ENCODE results near the gene PIGN. TPM values are rescaled to one million over a fixed set of nuclear protein-coding genes. Genes with fewer than 3 reads are reported as not detected.

The PIGN gene
- total RNA-seq, 1 donor: 57.0 TPM

DNA sequence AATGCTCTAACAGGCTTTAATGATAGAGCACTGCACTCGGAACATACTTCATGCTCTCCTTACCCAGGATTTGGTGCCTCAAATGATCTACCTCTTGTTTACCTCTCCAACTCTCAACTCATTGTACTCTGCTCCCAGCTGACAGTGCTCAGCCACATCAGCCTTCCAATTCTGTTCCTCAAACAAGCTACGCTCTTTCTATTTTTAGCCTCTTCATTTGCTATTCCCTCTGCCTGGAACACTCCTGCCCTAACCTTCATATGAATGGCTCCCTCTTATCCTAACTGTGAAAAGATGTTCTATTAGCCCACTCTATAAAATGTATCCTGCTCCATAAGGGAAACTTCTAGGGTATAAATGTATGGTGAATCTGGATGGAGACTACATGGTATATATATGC, 42.5 kb downstream of the PIGN start:
- no peak for DNase-seq (ENCODE audit: low read depth)
- TF ChIP-seq, protein P1, sequence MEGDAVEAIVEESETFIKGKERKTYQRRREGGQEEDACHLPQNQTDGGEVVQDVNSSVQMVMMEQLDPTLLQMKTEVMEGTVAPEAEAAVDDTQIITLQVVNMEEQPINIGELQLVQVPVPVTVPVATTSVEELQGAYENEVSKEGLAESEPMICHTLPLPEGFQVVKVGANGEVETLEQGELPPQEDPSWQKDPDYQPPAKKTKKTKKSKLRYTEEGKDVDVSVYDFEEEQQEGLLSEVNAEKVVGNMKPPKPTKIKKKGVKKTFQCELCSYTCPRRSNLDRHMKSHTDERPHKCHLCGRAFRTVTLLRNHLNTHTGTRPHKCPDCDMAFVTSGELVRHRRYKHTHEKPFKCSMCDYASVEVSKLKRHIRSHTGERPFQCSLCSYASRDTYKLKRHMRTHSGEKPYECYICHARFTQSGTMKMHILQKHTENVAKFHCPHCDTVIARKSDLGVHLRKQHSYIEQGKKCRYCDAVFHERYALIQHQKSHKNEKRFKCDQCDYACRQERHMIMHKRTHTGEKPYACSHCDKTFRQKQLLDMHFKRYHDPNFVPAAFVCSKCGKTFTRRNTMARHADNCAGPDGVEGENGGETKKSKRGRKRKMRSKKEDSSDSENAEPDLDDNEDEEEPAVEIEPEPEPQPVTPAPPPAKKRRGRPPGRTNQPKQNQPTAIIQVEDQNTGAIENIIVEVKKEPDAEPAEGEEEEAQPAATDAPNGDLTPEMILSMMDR (IDR thresholded peaks at IDR 0.05; ENCODE audit: insufficient read depth, low read depth, low read length): no peak
- no peak overlapping the region for H3K4me3 ChIP-seq (ENCODE audit: low read depth, low read length)

DNA sequence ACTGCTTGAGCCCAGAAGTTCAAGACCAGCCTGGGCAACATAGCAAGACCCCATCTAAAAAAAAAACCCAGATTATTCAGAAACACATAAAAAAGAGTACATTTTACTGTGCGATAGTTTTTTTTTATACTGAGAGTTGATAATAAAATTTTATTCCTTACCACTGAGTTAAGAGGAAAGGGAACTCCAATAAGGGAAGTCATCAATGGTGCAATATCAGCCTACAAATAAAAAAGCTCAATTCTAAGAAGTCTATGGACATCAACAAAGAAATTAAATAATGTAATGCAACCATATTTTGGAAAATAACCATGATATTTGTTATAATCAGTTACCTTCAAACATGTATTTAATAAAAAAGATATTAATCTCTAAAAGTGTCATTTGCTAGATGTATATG, 46.6 kb downstream of the PIGN start:
- no peak overlapping the region for H3K4me3 ChIP-seq (ENCODE audit: low read depth, low read length)
- TF ChIP-seq, protein P1 (IDR thresholded peaks at IDR 0.05; ENCODE audit: insufficient read depth, low read depth, low read length): no peak
- DNase-seq (ENCODE audit: low read depth): no peak

DNA sequence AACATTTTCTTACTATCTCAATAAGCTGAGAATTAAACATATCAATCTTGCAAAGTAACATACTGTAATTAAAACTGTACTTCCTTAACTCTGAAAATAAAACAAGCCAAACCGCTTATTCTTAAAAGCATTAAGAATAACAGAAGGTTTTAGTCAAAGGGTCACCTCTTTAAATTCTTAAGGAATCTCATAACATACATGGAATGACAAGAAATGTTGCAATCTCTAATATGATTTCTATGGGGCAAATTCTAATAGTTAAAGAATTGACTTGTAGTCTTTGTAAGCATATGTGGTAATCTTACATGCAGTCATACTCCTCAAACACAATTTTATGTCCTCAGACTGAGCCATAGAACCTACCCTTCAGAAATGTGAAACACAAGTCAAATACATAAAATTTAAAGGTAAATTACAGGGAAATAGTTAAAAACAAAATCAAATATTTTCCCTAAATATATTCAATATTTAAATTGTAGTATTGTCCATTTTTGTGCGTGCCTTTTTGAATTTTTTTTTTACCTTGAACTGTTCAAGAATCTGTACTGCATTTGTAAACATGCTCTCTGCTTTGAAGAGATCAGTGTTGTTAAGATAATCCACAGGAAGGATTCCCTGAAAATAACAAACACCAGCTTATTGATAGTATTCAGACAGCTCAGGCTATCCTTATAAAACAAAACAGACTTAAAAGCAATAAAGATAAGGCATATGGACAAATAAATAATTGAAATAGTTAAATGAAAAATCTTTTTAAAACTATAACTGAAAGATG, 48.2 kb downstream of the PIGN start:
- no peak overlapping the region for H3K4me3 ChIP-seq (ENCODE audit: low read depth, low read length)
- DNase-seq (ENCODE audit: low read depth): peak; percentile 18
- TF ChIP-seq, protein P1 (IDR thresholded peaks at IDR 0.05; ENCODE audit: insufficient read depth, low read depth, low read length): no peak

DNA sequence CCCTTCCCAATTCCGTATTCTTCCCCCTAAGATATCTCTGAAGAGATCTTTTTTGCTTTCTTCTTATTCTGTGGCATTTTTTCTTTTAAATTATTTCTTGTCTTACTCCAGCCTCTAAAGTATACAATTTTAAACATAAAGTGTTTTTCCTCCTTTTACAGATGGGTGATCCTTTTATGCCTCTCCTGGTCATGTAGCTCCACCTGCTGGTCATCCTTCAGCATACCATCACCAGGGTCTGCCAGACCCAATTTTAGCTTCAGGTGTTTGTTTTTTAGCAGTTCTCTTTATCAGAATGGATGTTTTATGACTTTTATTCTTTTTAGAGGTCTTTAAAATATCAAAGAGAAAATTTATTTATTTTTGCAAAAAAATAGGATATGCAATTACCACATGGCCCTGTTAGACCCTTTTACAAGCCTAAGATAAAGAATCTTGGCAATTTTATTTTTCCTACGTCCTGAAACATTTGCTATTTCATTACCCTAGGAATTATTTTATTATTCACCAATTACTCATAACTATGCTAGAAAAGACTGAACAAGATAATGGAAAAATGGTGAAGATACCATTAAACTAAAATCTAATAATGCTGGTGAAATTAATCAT, 55.5 kb downstream of the PIGN start:
- peak; percentile 75 for DNase-seq (ENCODE audit: low read depth)
- TF ChIP-seq, protein P1 (IDR thresholded peaks at IDR 0.05; ENCODE audit: insufficient read depth, low read depth, low read length): peak; percentile 93
- H3K4me3 ChIP-seq (ENCODE audit: low read depth, low read length): no peak overlapping the region

DNA sequence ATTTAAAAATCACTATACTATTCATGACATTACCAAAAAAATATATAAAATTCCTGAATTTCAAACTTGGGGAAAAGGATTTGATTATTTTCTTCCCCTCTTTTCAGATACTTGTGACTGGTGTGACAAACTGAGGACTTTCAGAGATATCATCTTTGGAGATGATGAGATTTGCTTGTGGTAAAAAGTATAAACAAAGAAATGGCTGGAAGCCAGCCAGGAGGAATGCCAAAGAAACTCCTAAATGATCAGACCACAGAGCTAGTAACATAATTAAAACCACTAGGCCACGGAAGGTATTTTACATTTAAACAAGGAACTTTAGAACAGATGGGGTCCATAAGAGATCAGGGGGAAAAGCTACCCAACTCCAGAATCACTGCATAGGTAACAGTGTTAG, 58.7 kb downstream of the PIGN start:
- no peak overlapping the region for H3K4me3 ChIP-seq (ENCODE audit: low read depth, low read length)
- TF ChIP-seq, protein P1 (IDR thresholded peaks at IDR 0.05; ENCODE audit: insufficient read depth, low read depth, low read length): no peak
- DNase-seq (ENCODE audit: low read depth): peak; percentile 72

DNA sequence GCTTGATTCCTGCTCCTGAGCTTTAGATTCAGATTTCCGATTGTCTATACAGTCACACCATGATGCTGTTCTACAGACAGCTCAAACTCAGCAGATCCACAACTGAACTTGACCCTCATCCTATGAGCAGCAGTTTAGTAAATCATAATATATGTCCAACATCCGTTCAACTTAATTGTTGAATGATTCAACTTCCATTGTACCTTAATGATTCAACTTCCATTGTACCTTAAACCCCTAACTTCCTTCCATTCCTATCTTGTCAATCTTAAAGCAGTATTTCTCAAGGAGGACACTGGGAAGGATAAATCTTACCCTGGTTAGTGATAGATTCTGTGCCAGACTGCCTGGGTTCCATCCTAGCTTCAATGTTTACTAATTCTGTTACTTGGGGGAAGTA, 60.1 kb downstream of the PIGN start:
- H3K4me3 ChIP-seq (ENCODE audit: low read depth, low read length): no peak overlapping the region
- TF ChIP-seq, protein P1 (IDR thresholded peaks at IDR 0.05; ENCODE audit: insufficient read depth, low read depth, low read length): no peak
- DNase-seq (ENCODE audit: low read depth): no peak

All from fibroblast of villous mesenchyme (primary cell).